Hepatocyte (in vitro differentiated cells): Measurements from ENCODE around the gene ADGRG6.

ENCODE experiments used
- EZH2 ChIP-seq: fragments of 200-600 bp; sonication (generic); IDR thresholded peaks from 2 replicates; pipeline ENCODE4 v1.6.1; 2016; ENCODE audit warnings: antibody characterized with exemption, mild to moderate bottlenecking, borderline replicate concordance
- EZH2phosphoT487 ChIP-seq: fragments of 200-600 bp; sonication (generic); IDR thresholded peaks from one replicate; pipeline ENCODE4 v1.6.1; 2018; ENCODE audit warnings: antibody characterized with exemption, mild to moderate bottlenecking, low read depth, moderate library complexity; ENCODE audit not compliant: unreplicated experiment, severe bottlenecking
- TF ChIP-seq, protein P1 (sequence below): fragments of 200-600 bp; sonication (generic); IDR thresholded peaks from 2 replicates; pipeline ENCODE4 v1.5.1; 2016; ENCODE audit warnings: antibody characterized with exemption, mild to moderate bottlenecking; ENCODE audit not compliant: poor library complexity

DNA sequence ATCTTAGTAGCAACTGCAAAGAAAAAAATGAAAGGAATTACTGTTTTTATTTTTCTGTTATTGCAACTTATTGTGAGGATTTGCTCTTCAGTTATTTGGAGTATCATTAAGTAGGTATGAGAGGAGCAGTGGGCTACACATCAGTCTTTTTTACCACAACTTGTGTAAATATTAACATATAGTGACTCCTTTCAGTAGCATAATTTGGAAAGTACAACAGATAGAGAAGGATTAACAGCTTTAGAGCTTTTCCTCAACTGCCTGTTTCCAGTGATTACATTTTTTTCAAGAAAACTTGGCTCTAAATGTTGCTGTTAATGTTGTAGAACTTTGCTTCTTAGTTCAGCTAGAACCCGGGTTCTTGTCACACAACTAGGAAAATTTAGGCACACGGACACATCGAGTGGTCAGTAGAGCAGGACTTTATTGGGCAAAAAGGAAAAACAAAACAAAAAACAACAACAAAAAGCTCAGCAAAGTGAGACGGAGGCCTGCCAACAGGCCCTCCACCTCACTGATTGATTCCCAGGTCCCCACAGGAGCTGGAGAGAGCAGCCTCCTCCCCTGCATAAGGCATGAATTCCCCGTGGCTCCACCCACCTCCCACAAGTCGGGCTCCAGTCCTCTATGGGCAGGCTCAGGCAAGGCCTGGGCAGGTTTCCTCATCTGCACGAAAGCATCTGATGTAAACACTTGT, 75.1 kb downstream of the ADGRG6 start:
- TF ChIP-seq, protein P1, sequence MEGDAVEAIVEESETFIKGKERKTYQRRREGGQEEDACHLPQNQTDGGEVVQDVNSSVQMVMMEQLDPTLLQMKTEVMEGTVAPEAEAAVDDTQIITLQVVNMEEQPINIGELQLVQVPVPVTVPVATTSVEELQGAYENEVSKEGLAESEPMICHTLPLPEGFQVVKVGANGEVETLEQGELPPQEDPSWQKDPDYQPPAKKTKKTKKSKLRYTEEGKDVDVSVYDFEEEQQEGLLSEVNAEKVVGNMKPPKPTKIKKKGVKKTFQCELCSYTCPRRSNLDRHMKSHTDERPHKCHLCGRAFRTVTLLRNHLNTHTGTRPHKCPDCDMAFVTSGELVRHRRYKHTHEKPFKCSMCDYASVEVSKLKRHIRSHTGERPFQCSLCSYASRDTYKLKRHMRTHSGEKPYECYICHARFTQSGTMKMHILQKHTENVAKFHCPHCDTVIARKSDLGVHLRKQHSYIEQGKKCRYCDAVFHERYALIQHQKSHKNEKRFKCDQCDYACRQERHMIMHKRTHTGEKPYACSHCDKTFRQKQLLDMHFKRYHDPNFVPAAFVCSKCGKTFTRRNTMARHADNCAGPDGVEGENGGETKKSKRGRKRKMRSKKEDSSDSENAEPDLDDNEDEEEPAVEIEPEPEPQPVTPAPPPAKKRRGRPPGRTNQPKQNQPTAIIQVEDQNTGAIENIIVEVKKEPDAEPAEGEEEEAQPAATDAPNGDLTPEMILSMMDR: no peak
- TF ChIP-seq EZH2: no peak
- no peak for TF ChIP-seq EZH2phosphoT487
